Measurements from ENCODE around the gene TICRR. TPM values are rescaled to one million over a fixed set of nuclear protein-coding genes. Genes with fewer than 3 reads are reported as not detected.

Gene TICRR
- total RNA-seq, 1 experiment from 2014 or later = 24.1 TPM

DNA sequence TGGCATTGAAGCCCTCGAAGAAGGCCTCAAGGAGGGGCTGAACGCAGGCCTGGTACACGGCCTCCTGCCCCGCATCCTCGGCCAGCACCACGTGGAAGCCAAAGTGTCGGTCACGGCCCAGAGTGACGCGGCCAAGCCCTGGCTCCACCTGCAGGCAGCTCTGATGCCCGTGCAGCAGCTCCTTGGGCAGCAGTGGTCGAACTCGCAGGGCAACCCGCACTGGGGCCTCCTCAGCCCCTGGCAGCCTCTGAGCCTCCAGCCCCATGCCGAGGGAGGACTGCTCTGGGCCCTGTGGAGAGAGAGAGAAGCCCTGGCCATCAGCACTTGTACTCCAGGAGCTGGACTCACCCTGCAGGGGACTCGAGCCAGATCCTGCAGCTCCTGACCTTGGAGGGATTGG, 77.4 kb downstream of the TICRR start:
- no TSS peak for BruUV-seq (replicated peaks)
- intact Hi-C loops (cut with micrococcal nuclease; ENCODE audit: unreplicated experiment) = no loop called here
- Histone ChIP-seq H3K4me1 (peaks cover 4% of the 10 kb centered on the region), H3K9me3 (no peaks in the 10 kb centered on the region), H3K4me3 (ENCODE audit: low read depth, low read length) (no peak overlapping the region), H3K27me3 (replicated peaks; ENCODE audit: control insufficient read depth, insufficient read depth, low read length) (no peaks in the 10 kb centered on the region), H3K36me3 (ENCODE audit: control insufficient read depth, insufficient read depth, low read length) (no peaks in the 10 kb centered on the region)
- Mint-ChIP-seq H3K9me3 (ENCODE audit: unreplicated experiment) (no peaks in the 10 kb centered on the region), H3K4me1 (ENCODE audit: low read depth, unreplicated experiment) (peaks cover 7% of the 10 kb centered on the region), H3K27me3 (ENCODE audit: insufficient read depth, unreplicated experiment) (no peaks in the 10 kb centered on the region), H3K4me3 (ENCODE audit: unreplicated experiment) (no peak overlapping the region), H3K27ac (ENCODE audit: unreplicated experiment) (no peak overlapping the region), H3K36me3 (ENCODE audit: insufficient read depth, unreplicated experiment) (no peaks in the 10 kb centered on the region)
- ChIA-PET CTCF (no interaction called here), POLR2A (no interaction called here)
- TF ChIP-seq, protein P1, sequence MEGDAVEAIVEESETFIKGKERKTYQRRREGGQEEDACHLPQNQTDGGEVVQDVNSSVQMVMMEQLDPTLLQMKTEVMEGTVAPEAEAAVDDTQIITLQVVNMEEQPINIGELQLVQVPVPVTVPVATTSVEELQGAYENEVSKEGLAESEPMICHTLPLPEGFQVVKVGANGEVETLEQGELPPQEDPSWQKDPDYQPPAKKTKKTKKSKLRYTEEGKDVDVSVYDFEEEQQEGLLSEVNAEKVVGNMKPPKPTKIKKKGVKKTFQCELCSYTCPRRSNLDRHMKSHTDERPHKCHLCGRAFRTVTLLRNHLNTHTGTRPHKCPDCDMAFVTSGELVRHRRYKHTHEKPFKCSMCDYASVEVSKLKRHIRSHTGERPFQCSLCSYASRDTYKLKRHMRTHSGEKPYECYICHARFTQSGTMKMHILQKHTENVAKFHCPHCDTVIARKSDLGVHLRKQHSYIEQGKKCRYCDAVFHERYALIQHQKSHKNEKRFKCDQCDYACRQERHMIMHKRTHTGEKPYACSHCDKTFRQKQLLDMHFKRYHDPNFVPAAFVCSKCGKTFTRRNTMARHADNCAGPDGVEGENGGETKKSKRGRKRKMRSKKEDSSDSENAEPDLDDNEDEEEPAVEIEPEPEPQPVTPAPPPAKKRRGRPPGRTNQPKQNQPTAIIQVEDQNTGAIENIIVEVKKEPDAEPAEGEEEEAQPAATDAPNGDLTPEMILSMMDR (IDR thresholded peaks at IDR 0.05; ENCODE audit: insufficient read depth in 1 of 2, low read depth in 1 of 2, low read length in 1 of 2, severe bottlenecking in 1 of 2, unreplicated experiment in 1 of 2) = no peak
- no peak for DNase-seq

DNA sequence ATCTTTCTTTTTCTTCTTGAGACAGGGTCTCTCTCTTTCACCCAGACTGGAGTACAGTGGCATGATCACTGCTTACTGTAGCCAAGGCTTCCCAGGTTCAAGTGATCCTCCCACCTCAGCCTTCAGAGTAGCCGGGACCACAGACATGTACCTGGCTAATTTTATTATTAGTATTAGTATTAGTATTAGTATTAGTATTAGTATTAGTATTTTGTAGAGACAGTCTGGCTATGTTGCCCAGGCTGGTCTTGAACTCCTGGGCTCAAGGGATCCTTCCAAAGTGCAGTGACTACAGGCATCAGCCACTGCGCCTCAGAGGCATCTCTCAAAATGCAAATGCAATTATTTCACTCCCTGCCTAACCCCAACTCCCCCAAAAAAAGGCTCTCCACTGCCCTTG, 78.3 kb downstream of the TICRR start:
- H3K4me3 ChIP-seq (ENCODE audit: low read depth, low read length) = no peak overlapping the region
- DNase-seq = no peak
- no TSS peak for BruUV-seq (replicated peaks)
- peak overlapping the region; percentile 49 for H3K27ac Mint-ChIP-seq (ENCODE audit: unreplicated experiment)
- H3K9me3 ChIP-seq = no peaks in the 10 kb centered on the region
- H3K27me3 ChIP-seq (replicated peaks; ENCODE audit: control insufficient read depth, insufficient read depth, low read length) = no peaks in the 10 kb centered on the region
- H3K27me3 Mint-ChIP-seq (ENCODE audit: insufficient read depth, unreplicated experiment) = no peaks in the 10 kb centered on the region
- ChIA-PET CTCF (no interaction called here), POLR2A (no interaction called here)
- no peaks in the 10 kb centered on the region for H3K36me3 ChIP-seq (ENCODE audit: control insufficient read depth, insufficient read depth, low read length)
- no peaks in the 10 kb centered on the region for H3K36me3 Mint-ChIP-seq (ENCODE audit: insufficient read depth, unreplicated experiment)
- H3K4me3 Mint-ChIP-seq (ENCODE audit: unreplicated experiment) = no peak overlapping the region
- no peaks in the 10 kb centered on the region for H3K9me3 Mint-ChIP-seq (ENCODE audit: unreplicated experiment)
- intact Hi-C loops (cut with micrococcal nuclease; ENCODE audit: unreplicated experiment) = no loop called here
- H3K4me1 Mint-ChIP-seq (ENCODE audit: low read depth, unreplicated experiment) = peaks cover 7% of the 10 kb centered on the region
- H3K4me1 ChIP-seq = peaks cover 4% of the 10 kb centered on the region
- TF ChIP-seq, protein P1 (IDR thresholded peaks at IDR 0.05; ENCODE audit: insufficient read depth in 1 of 2, low read depth in 1 of 2, low read length in 1 of 2, severe bottlenecking in 1 of 2, unreplicated experiment in 1 of 2) = no peak

DNA sequence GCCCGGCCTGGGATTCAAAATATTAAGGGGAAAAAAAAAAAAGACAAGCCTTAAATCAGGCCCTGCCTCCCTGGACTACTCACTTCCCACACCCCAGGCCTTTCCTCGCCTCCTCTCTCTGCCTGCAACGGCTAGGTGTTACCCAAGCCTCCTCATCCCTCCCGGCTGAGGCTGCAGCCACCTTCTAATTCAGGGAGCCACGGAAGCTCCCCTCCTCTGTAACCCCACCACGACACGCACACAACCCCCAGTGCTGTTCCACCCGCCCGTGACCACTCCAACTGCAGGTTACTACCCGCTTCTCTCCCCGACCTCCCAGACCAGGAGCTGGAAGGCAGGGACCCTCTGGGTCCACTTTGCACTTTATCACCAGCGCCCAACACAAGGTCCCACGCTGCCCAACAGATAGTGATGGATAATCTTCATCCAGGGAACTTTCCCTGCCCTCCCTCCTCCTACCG, 79.1 kb downstream of the TICRR start:
- Mint-ChIP-seq H3K27ac (ENCODE audit: unreplicated experiment) (peak overlapping the region; percentile 45), H3K4me3 (ENCODE audit: unreplicated experiment) (peak overlapping the region; percentile 90), H3K27me3 (ENCODE audit: insufficient read depth, unreplicated experiment) (peaks cover 3% of the 10 kb centered on the region), H3K36me3 (ENCODE audit: insufficient read depth, unreplicated experiment) (no peaks in the 10 kb centered on the region), H3K4me1 (ENCODE audit: low read depth, unreplicated experiment) (peaks cover 7% of the 10 kb centered on the region), H3K9me3 (ENCODE audit: unreplicated experiment) (no peaks in the 10 kb centered on the region)
- TF ChIP-seq, protein P1 (IDR thresholded peaks at IDR 0.05; ENCODE audit: insufficient read depth in 1 of 2, low read depth in 1 of 2, low read length in 1 of 2, severe bottlenecking in 1 of 2, unreplicated experiment in 1 of 2) = no peak
- peaks cover 4% of the 10 kb centered on the region for H3K4me1 ChIP-seq
- H3K4me3 ChIP-seq (ENCODE audit: low read depth, low read length) = peak overlapping the region; percentile 79
- DNase-seq = no peak
- H3K9me3 ChIP-seq = no peaks in the 10 kb centered on the region
- H3K36me3 ChIP-seq (ENCODE audit: control insufficient read depth, insufficient read depth, low read length) = no peaks in the 10 kb centered on the region
- no TSS peak for BruUV-seq (replicated peaks)
- H3K27me3 ChIP-seq (replicated peaks; ENCODE audit: control insufficient read depth, insufficient read depth, low read length) = no peaks in the 10 kb centered on the region
- ChIA-PET POLR2A (interaction anchor here (0.6 kb wide), 1 partner anchor 79 kb away, joined by 3 read pairs; the partner anchor contains the start of gene TICRR), CTCF (no interaction called here)
- intact Hi-C loops (cut with micrococcal nuclease; ENCODE audit: unreplicated experiment) = no loop called here

All from Caco-2 (cell line).